ENCODE measurements around the gene PNISR.

PNISR gene

GRCh38 chr6:99416892-99417767 is 8.0 kb downstream of the PNISR start:
- peaks cover 94 to 100% (median 100%) of the 10 kb centered on the region in 11 experiments for H4K20me1 ChIP-seq
- H3K27ac ChIP-seq = peak overlapping the region in 1 of 11 experiments; percentile 26; a peak in 1 of 22 replicates
- H3K4me1 ChIP-seq = peaks cover 4 to 39% (median 16%) of the 10 kb centered on the region in 10 experiments; a peak in 14 of 20 replicates
- H3K9ac ChIP-seq = no peak overlapping the region
- peaks cover 38 to 80% (median 63%) of the 10 kb centered on the region in 11 experiments; a peak in 21 of 22 replicates for H3K36me3 ChIP-seq
- TF ChIP-seq Cebpa-rat (IDR thresholded peaks at IDR 0.05) = no peak
- H3K27me3 ChIP-seq = no peaks in the 10 kb centered on the region
- H3K9me3 ChIP-seq (replicated peaks in 1 of 11) = no peaks in the 10 kb centered on the region
- no peak overlapping the region for H3K4me3 ChIP-seq
- H3K4me2 ChIP-seq = peak overlapping the region in 2 of 11 experiments; percentile 12 to 16; a peak in 3 of 22 replicates

- Histone ChIP-seq H3K4me1 (peaks cover 0 to 30% (median 8%) of the 10 kb centered on the region in 10 experiments; a peak in 8 of 20 replicates), H3K27ac (no peak overlapping the region), H3K36me3 (peaks cover 44 to 80% (median 63%) of the 10 kb centered on the region in 11 experiments; a peak in 21 of 22 replicates), H3K4me3 (no peak overlapping the region), H3K9ac (no peak overlapping the region), H3K27me3 (no peaks in the 10 kb centered on the region), H3K9me3 (replicated peaks in 1 of 11) (no peaks in the 10 kb centered on the region), H4K20me1 (peaks cover 92 to 100% (median 100%) of the 10 kb centered on the region in 11 experiments), H3K4me2 (no peak overlapping the region)
- TF ChIP-seq Cebpa-rat (IDR thresholded peaks at IDR 0.05) = no peak
Observed at GRCh38 chr6:99416226-99416625, 8.9 kb downstream of the PNISR start.

GRCh38 chr6:99415446-99415845 is 9.7 kb downstream of the PNISR start:
- Histone ChIP-seq H3K9ac (no peak overlapping the region), H4K20me1 (peaks cover 91 to 100% (median 100%) of the 10 kb centered on the region in 11 experiments), H3K36me3 (peaks cover 48 to 81% (median 67%) of the 10 kb centered on the region in 11 experiments; a peak in 21 of 22 replicates), H3K4me2 (no peak overlapping the region), H3K9me3 (replicated peaks in 1 of 11) (no peaks in the 10 kb centered on the region), H3K4me3 (no peak overlapping the region), H3K27ac (no peak overlapping the region), H3K4me1 (peaks cover 0 to 25% (median 4%) of the 10 kb centered on the region in 10 experiments; a peak in 4 of 20 replicates), H3K27me3 (no peaks in the 10 kb centered on the region)
- no peak for TF ChIP-seq Cebpa-rat (IDR thresholded peaks at IDR 0.05)

GRCh38 chr6:99412065-99412464 is 13.0 kb downstream of the PNISR start:
- Histone ChIP-seq H3K27ac (no peak overlapping the region), H3K9me3 (replicated peaks in 1 of 11) (no peaks in the 10 kb centered on the region), H4K20me1 (peaks cover 67 to 99% (median 88%) of the 10 kb centered on the region in 11 experiments), H3K36me3 (peaks cover 80 to 97% (median 89%) of the 10 kb centered on the region in 11 experiments), H3K4me2 (no peak overlapping the region), H3K4me3 (no peak overlapping the region), H3K9ac (no peak overlapping the region), H3K4me1 (peaks cover 0 to 4% (median 0%) of the 10 kb centered on the region in 10 experiments; a peak in 2 of 20 replicates), H3K27me3 (no peaks in the 10 kb centered on the region)
- no peak for TF ChIP-seq Cebpa-rat (IDR thresholded peaks at IDR 0.05)

GRCh38 chr6:99409672-99410071 is 15.4 kb downstream of the PNISR start:
- Histone ChIP-seq H3K9me3 (replicated peaks in 1 of 11) (no peaks in the 10 kb centered on the region), H3K36me3 (peaks cover 92 to 100% (median 98%) of the 10 kb centered on the region in 11 experiments), H3K9ac (no peak overlapping the region), H3K27ac (no peak overlapping the region), H3K27me3 (no peaks in the 10 kb centered on the region), H4K20me1 (peaks cover 51 to 93% (median 76%) of the 10 kb centered on the region in 11 experiments), H3K4me1 (no peaks in the 10 kb centered on the region), H3K4me2 (no peak overlapping the region), H3K4me3 (no peak overlapping the region)
- TF ChIP-seq Cebpa-rat (IDR thresholded peaks at IDR 0.05) = no peak

GRCh38 chr6:99407076-99407475 is 18.0 kb downstream of the PNISR start:
- Histone ChIP-seq H3K4me2 (no peak overlapping the region), H3K27me3 (no peaks in the 10 kb centered on the region), H3K9ac (no peak overlapping the region), H3K4me1 (peaks cover 0 to 6% (median 0%) of the 10 kb centered on the region in 10 experiments; a peak in 2 of 20 replicates), H3K4me3 (no peak overlapping the region), H3K36me3 (peaks cover 92 to 100% (median 98%) of the 10 kb centered on the region in 11 experiments), H3K9me3 (replicated peaks in 1 of 11) (no peaks in the 10 kb centered on the region), H4K20me1 (peaks cover 29 to 75% (median 53%) of the 10 kb centered on the region in 11 experiments; a peak in 21 of 22 replicates), H3K27ac (no peak overlapping the region)
- no peak for TF ChIP-seq Cebpa-rat (IDR thresholded peaks at IDR 0.05)

GRCh38 chr6:99402448-99402847 is 22.7 kb downstream of the PNISR start:
- H3K4me1 ChIP-seq = peaks cover 0 to 6% (median 0%) of the 10 kb centered on the region in 10 experiments; a peak in 2 of 20 replicates
- TF ChIP-seq Cebpa-rat (IDR thresholded peaks at IDR 0.05) = no peak
- no peaks in the 10 kb centered on the region for H3K9me3 ChIP-seq (replicated peaks in 1 of 11)
- H3K36me3 ChIP-seq = peaks cover 88 to 100% (median 98%) of the 10 kb centered on the region in 11 experiments
- H3K27me3 ChIP-seq = no peaks in the 10 kb centered on the region
- H3K4me3 ChIP-seq = no peak overlapping the region
- no peak overlapping the region for H3K9ac ChIP-seq
- H3K27ac ChIP-seq = no peak overlapping the region
- peaks cover 10 to 30% (median 17%) of the 10 kb centered on the region in 11 experiments; a peak in 17 of 22 replicates for H4K20me1 ChIP-seq
- no peak overlapping the region for H3K4me2 ChIP-seq

- no peaks in the 10 kb centered on the region for H3K27me3 ChIP-seq
- no peak for TF ChIP-seq Cebpa-rat (IDR thresholded peaks at IDR 0.05)
Observed at GRCh38 chr6:99397287-99397686, 27.8 kb downstream of the PNISR start.

More at GRCh38 chr6:99397287-99397686, 27.8 kb downstream of the PNISR start:
- Histone ChIP-seq H3K36me3 (peaks cover 49 to 69% (median 57%) of the 10 kb centered on the region in 11 experiments), H3K27ac (no peak overlapping the region), H4K20me1 (peaks cover 0 to 5% (median 0%) of the 10 kb centered on the region in 11 experiments; a peak in 5 of 22 replicates), H3K4me2 (no peak overlapping the region), H3K9ac (no peak overlapping the region), H3K4me1 (peaks cover 0 to 10% (median 5%) of the 10 kb centered on the region in 10 experiments; a peak in 11 of 20 replicates), H3K4me3 (no peak overlapping the region), H3K9me3 (replicated peaks in 1 of 11) (no peaks in the 10 kb centered on the region)

All from BLaER1 treated with 17β-estradiol and CSF1 and Interleukin-3, amounts not matched to agents 10 nM and 100 nM (cell line).